ENCODE measurements around the gene LRP1.

LRP1 gene

DNA sequence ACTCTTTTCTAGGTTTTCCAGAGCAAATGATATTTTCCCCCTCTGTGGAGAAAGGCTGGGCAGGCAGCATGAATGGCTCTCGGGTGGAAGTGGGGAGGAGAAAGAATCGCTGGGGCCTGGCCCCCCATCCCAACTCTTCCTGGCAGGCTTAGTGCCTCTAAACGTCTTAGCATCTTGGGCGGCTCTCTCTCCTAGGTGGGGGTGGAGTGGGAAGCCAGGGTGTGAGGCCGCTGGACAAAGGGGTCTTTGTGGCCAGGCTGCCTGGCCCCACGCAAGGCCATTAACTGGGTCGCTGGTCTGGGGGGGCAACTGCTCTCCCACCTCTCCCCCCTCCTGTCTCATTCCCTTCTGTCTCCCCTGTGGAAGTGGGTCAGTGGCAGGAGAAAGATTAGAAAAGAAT, 14.4 kb downstream of the LRP1 start:
- in situ Hi-C loops (cut with MboI; ENCODE audit: low sequenced_read_pairs, unreplicated experiment): no loop called here
- TF ChIP-seq, protein P1, sequence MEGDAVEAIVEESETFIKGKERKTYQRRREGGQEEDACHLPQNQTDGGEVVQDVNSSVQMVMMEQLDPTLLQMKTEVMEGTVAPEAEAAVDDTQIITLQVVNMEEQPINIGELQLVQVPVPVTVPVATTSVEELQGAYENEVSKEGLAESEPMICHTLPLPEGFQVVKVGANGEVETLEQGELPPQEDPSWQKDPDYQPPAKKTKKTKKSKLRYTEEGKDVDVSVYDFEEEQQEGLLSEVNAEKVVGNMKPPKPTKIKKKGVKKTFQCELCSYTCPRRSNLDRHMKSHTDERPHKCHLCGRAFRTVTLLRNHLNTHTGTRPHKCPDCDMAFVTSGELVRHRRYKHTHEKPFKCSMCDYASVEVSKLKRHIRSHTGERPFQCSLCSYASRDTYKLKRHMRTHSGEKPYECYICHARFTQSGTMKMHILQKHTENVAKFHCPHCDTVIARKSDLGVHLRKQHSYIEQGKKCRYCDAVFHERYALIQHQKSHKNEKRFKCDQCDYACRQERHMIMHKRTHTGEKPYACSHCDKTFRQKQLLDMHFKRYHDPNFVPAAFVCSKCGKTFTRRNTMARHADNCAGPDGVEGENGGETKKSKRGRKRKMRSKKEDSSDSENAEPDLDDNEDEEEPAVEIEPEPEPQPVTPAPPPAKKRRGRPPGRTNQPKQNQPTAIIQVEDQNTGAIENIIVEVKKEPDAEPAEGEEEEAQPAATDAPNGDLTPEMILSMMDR (IDR thresholded peaks at IDR 0.05; ENCODE audit: borderline replicate concordance, control extremely low read depth, extremely low read depth, insufficient read depth, missing control alignments): no peak
- DNase-seq (ENCODE audit: low spot score): no peak

DNA sequence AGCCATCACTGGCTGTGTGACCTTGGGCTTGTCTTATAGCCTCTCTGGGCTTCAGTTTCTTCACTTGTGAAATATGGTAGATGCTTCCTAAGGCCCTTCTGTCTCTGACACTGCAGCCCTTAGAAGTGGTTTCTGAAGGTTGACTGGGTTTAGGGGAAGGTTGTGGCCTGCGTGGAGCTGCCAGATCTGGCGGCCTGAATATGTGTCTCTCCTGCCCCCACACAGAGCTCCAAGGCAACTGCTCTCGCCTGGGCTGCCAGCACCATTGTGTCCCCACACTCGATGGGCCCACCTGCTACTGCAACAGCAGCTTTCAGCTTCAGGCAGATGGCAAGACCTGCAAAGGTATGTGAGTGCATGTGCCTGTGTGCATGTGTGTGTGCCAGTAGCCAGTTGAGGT, 15.2 kb downstream of the LRP1 start:
- TF ChIP-seq, protein P1 (IDR thresholded peaks at IDR 0.05; ENCODE audit: borderline replicate concordance, control extremely low read depth, extremely low read depth, insufficient read depth, missing control alignments): no peak
- DNase-seq (ENCODE audit: low spot score): no peak
- in situ Hi-C loops (cut with MboI; ENCODE audit: low sequenced_read_pairs, unreplicated experiment): no loop called here

DNA sequence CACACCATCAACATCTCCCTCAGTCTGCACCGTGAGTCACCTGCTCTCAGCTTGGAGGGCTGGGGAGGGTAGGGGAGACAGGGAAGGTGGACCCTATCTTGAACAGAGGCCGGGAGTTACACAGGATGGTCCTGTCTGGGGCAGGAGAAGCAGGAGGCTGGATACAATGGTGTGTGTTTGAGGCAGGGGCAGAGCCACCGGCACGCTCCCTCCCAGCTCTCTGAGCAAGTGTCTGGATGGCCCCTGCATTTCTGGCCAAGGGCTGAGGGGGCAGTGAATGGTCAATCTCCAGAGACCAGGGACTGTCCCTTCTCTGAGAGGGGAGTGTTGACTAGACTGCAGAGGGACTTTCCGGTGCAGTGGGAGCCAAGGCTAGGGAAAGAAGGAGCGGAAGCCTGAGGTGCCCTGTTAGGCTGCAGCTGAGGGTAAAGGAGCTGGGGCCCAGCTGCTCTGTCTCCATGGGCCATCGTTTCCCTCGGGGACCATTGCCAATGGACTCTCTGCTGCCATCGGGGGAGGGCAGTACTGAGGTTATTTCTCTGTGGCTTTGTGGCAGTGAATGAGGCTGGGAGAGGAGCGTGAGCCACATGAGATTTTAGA, 17.3 kb downstream of the LRP1 start:
- TF ChIP-seq, protein P1 (IDR thresholded peaks at IDR 0.05; ENCODE audit: borderline replicate concordance, control extremely low read depth, extremely low read depth, insufficient read depth, missing control alignments): no peak
- in situ Hi-C loops (cut with MboI; ENCODE audit: low sequenced_read_pairs, unreplicated experiment): no loop called here
- no peak for DNase-seq (ENCODE audit: low spot score)

DNA sequence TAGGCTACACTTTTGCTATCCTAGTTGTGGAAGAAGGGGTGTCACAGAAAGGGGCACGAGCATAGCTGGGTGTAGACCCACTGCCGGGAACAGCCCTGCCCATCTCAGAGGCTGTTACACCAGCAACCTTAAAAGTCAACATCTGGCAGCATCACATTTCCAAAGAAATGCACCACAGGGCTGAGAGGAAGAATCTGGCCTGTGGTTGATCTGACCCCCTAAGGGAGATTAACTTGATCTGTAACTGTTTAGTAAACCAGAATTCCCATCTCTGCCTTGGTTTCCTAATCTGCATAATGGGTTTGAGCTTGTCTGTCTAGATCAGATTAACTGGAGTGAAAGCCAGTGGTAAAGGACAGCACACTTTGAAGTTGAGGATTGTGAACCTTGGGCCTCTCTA, 17.8 kb downstream of the LRP1 start:
- no peak for DNase-seq (ENCODE audit: low spot score)
- in situ Hi-C loops (cut with MboI; ENCODE audit: low sequenced_read_pairs, unreplicated experiment): no loop called here
- TF ChIP-seq, protein P1 (IDR thresholded peaks at IDR 0.05; ENCODE audit: borderline replicate concordance, control extremely low read depth, extremely low read depth, insufficient read depth, missing control alignments): no peak

DNA sequence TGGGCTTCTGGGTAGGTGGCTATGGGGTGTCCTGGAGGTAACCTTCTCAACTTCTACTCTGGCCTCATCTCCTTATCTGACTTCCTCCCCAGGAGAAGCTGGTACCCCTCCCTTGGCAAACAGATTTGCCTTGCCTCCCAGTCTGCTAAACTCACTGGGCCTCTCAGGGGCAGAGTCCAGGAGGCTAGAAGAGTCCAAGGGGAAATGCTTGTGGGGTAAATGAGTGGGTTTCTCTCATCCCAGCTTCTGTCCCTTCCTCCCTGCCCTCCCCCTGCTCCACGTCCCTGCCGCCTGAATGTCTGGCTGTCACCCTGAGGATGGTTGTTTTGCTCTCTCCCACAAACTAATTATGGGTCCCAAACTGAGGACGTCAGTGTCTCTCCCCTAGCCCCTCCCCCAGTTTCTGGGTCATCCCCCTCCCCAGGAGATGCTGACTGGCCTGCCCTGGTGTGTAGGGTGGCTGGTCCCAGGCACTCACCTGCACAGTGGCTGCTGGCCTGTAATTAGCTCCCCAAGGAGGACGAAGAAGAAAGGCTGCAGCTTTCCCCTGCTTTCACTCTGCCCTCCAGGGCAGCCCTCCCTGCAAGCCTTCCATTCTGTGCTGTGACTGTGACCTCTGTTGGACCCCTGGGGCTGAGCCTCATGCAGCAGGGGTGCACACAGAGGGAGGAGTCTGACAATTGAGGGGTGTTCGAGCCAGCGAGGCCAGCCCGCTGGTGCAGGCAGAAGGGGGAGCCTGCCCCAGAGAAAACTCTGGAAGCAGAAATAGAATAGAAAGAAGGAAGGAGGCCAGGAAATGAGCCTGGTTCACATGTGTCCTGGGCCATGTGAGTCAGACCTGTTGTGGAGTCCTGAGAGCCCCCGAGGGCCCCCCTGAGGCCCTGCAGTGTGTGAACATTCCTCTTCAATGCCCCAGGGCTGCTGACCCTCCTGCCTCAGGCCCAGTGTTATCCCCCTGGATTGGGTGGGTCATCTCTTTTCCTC, 19.0 kb downstream of the LRP1 start, which contains the start of gene LRP1-AS:
Gene LRP1-AS, minus strand, starts transcription at position 659 of the 984 bp plus-strand sequence.
- TF ChIP-seq, protein P1 (IDR thresholded peaks at IDR 0.05; ENCODE audit: borderline replicate concordance, control extremely low read depth, extremely low read depth, insufficient read depth, missing control alignments): no peak
- in situ Hi-C loops (cut with MboI; ENCODE audit: low sequenced_read_pairs, unreplicated experiment): no loop called here
- no peak for DNase-seq (ENCODE audit: low spot score)

DNA sequence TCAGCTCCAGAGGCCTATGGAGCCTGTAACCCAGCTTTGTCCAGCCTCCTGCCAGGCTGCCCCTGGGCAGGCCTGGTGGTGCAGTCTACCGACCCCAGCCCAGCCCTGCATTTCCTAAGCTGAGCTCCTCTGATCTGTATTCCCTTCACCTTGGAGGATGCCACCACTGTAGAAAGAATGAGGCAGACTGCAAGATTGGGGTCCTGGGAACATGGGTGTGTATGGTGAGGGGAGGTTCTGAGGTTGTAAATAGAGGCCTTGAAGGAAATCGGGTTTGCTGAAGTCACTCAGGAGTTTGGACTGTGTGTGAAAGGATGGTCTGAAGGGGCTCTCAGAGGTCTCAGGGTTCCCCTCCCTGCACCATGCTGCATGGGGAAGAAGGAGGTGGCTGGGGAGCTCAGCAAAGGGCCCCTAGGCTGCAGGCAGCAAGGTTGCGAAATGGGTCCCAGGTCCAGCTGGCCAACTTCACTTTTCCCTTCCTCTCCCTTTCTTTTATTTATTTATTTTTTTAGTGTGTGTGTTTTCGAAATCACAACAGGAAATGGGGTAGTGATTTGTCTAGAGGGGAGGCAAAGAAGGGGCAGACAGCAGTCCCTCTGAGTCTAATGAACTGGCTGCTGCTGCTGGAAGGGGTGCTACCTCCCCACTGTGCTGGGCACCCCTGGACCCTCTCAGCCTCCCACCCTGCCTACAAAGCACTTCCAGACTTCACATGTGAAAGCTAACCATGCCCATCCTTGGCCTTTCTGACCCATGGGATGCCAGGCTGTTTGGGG, 20.4 kb downstream of the LRP1 start:
- no peak for DNase-seq (ENCODE audit: low spot score)
- TF ChIP-seq, protein P1 (IDR thresholded peaks at IDR 0.05; ENCODE audit: borderline replicate concordance, control extremely low read depth, extremely low read depth, insufficient read depth, missing control alignments): no peak
- in situ Hi-C loops (cut with MboI; ENCODE audit: low sequenced_read_pairs, unreplicated experiment): no loop called here

All from GM13976 (cell line).